ENCODE results near the gene RPS14.
"Not testable (repeated sequence)": the region's sequence is repeated elsewhere in the genome, so short reads cannot be mapped to it uniquely, and the experiment has no call there.

GRCh38 chr5:150476568-150476967, 27.0 kb upstream of the RPS14 start:
- not testable (repeated sequence) for TF ChIP-seq POLR2A (IDR thresholded peaks at IDR 0.05; ENCODE audit: low read length); GATA1 (IDR thresholded peaks at IDR 0.05; ENCODE audit: low read depth, low read length)

Measured in erythroblast (primary cell).